Left renal pelvis (tissue), 4 donors: ENCODE measurements around the gene HMG20B. TPM values are rescaled to one million over a fixed set of nuclear protein-coding genes. Genes with fewer than 3 reads are reported as not detected.
A peak's percentile ranks its signal among the peaks of the same experiment; 100 is the strongest.

Experiments
- DNase-seq, 4 donors: peaks; one replicate each; pipeline ENCODE4 v3.0.0-alpha.2; 2013; ENCODE audit warnings: low read depth in 4 of 4, low spot score in 3 of 4
- polyA plus RNA-seq, 4 donors: library from polyadenylated mRNA; unstranded; fragments of 120-200 nt; gene quantifications; one replicate each; pipeline ENCODE4 v1.2.1, GENCODE V29; 2013; ENCODE audit not compliant: insufficient read length in 4 of 4

HMG20B gene
- polyA plus RNA-seq, 4 donors = 57.9 to 96.7 (median 69.9) TPM

- no peak for DNase-seq
Measured at GRCh38 chr19:3618144-3618810, 45.5 kb downstream of the HMG20B start.

- DNase-seq = no peak
Measured at GRCh38 chr19:3618811-3619630, 46.3 kb downstream of the HMG20B start.

- DNase-seq = no peak
Measured at GRCh38 chr19:3619631-3620012, 46.9 kb downstream of the HMG20B start.

- no peak for DNase-seq
Measured at GRCh38 chr19:3620145-3620816, 47.5 kb downstream of the HMG20B start.

GRCh38 chr19:3620817-3621547 lies 48.2 kb downstream of the HMG20B start:
- DNase-seq = no peak

GRCh38 chr19:3621689-3622088 lies 48.9 kb downstream of the HMG20B start:
- no peak for DNase-seq

- DNase-seq = no peak
Measured at GRCh38 chr19:3622224-3622623, 49.5 kb downstream of the HMG20B start.

GRCh38 chr19:3623716-3624115 lies 51.0 kb downstream of the HMG20B start:
- DNase-seq = no peak

- no peak for DNase-seq
Measured at GRCh38 chr19:3625996-3626472, 53.3 kb downstream of the HMG20B start.

- DNase-seq = peak; percentile 93 to 95 (median 94)
Measured at GRCh38 chr19:3626473-3627350, 54.0 kb downstream of the HMG20B start, which contains the start of gene CACTIN. Gene CACTIN (minus strand): TSS chr19:3626790. CDS start chr19:3626762, 28 bp downstream.

GRCh38 chr19:3627351-3627723 lies 54.6 kb downstream of the HMG20B start:
- DNase-seq = no peak

Other genes with a start within 250 kb of the HMG20B start
- gene NFIC, start 206.4 kb upstream of the HMG20B start, polyA plus RNA-seq = 10 to 100 TPM; 21.7 to 57.6 (median 26.6) TPM
- gene SMIM24, start 92.4 kb upstream of the HMG20B start, polyA plus RNA-seq = 100 to 1,000 TPM in 3 of 4 donors, 10 to 100 TPM in 1; 13.5 to 564 (median 408) TPM
- gene SMIM44, start 89.5 kb upstream of the HMG20B start, polyA plus RNA-seq = under 1 TPM in 1 of 4 donors, not detected in 3; 0.32 TPM
- 10 to 100 TPM in 1 of 4 donors, 1 to 10 TPM in 3; 4.7 to 11.4 (median 6.2) TPM for gene DOHH, start 72.3 kb upstream of the HMG20B start, polyA plus RNA-seq
- gene FZR1, start 66.6 kb upstream of the HMG20B start, polyA plus RNA-seq = 10 to 100 TPM; 43.2 to 59.0 (median 50.0) TPM
- gene TEKTIP1, start 33.8 kb upstream of the HMG20B start, polyA plus RNA-seq = 1 to 10 TPM; 2.7 to 7.7 (median 3.5) TPM
- gene MFSD12, start 15.4 kb upstream of the HMG20B start, polyA plus RNA-seq = 10 to 100 TPM; 31.5 to 68.4 (median 49.5) TPM
- 1 to 10 TPM; 1.1 to 3.5 (median 3.0) TPM for gene GIPC3, start 12.5 kb downstream of the HMG20B start, polyA plus RNA-seq
- 1 to 10 TPM; 1.4 to 3.9 (median 3.2) TPM for gene TBXA2R, start 33.9 kb downstream of the HMG20B start, polyA plus RNA-seq
- 10 to 100 TPM; 17.8 to 30.4 (median 22.2) TPM for gene CACTIN, start 53.8 kb downstream of the HMG20B start, polyA plus RNA-seq
- 10 to 100 TPM; 20.3 to 33.2 (median 23.5) TPM for gene PIP5K1C, start 127.5 kb downstream of the HMG20B start, polyA plus RNA-seq
- gene TJP3, start 135.4 kb downstream of the HMG20B start, polyA plus RNA-seq = 10 to 100 TPM in 2 of 4 donors, 1 to 10 TPM in 1, under 1 TPM in 1; 0.89 to 17.2 (median 8.7) TPM
- 10 to 100 TPM in 3 of 4 donors, 1 to 10 TPM in 1; 9.9 to 26.9 (median 14.6) TPM for gene APBA3, start 188.7 kb downstream of the HMG20B start, polyA plus RNA-seq
- gene MRPL54, start 189.7 kb downstream of the HMG20B start, polyA plus RNA-seq = 10 to 100 TPM; 25.2 to 41.8 (median 31.3) TPM
- under 1 TPM in 1 of 4 donors, not detected in 3; 0.20 TPM for gene RAX2, start 199.3 kb downstream of the HMG20B start, polyA plus RNA-seq
- 1 to 10 TPM in 3 of 4 donors, under 1 TPM in 1; 0.57 to 1.6 (median 1.4) TPM for gene MATK, start 213.4 kb downstream of the HMG20B start, polyA plus RNA-seq